Neural crest cell (in vitro differentiated cells): ENCODE measurements around the gene MYLIP. TPM values are rescaled to one million over a fixed set of nuclear protein-coding genes. Genes with fewer than 3 reads are reported as not detected.

Source experiments
- DNase-seq: peaks from one replicate; pipeline ENCODE4 v3.0.0; 2021; ENCODE audit warnings: low read depth, mixed read lengths, low spot score
- H3K27ac Mint-ChIP-seq: one replicate; pipeline ENCODE4 v1.8.0; 2021; ENCODE audit warnings: mild to moderate bottlenecking, mixed read lengths; ENCODE audit not compliant: unreplicated experiment
- H3K27me3 Mint-ChIP-seq: 2 replicates; pipeline ENCODE4 v1.8.0; 2021; ENCODE audit warnings: low read depth, mild to moderate bottlenecking, mixed read lengths
- H3K36me3 Mint-ChIP-seq: 2 replicates; pipeline ENCODE4 v1.8.0; 2021; ENCODE audit warnings: low read depth, mild to moderate bottlenecking, mixed read lengths
- H3K4me1 Mint-ChIP-seq: 2 replicates; pipeline ENCODE4 v1.8.0; 2021; ENCODE audit warnings: mixed read lengths
- H3K4me3 Mint-ChIP-seq: one replicate; pipeline ENCODE4 v1.8.0; 2021; ENCODE audit warnings: mild to moderate bottlenecking, mixed read lengths
- H3K9me3 Mint-ChIP-seq: 2 replicates; pipeline ENCODE4 v1.8.0; 2021; ENCODE audit warnings: mixed read lengths
- CTCF ChIP-seq: fragments of 200-600 bp; sonication (generic); conservative IDR thresholded peaks from 2 replicates; pipeline ENCODE4 v1.5.0; 2021; ENCODE audit warnings: antibody characterized with exemption, mild to moderate bottlenecking
- total RNA-seq: library from RNA; stranded (reverse); gene quantifications from 2 replicates; pipeline ENCODE4 v1.2.1, GENCODE V29; 2021

Gene MYLIP
- total RNA-seq, 1 donor from 2014 or later: 4.5 TPM

- H3K27me3 Mint-ChIP-seq: peaks cover 9% of the 10 kb centered on the region
- no peak overlapping the region for H3K4me3 Mint-ChIP-seq
- H3K4me1 Mint-ChIP-seq: peaks cover 21% of the 10 kb centered on the region
- H3K9me3 Mint-ChIP-seq: no peaks in the 10 kb centered on the region
- no peak for TF ChIP-seq CTCF
- DNase-seq: no peak
- no peak overlapping the region for H3K27ac Mint-ChIP-seq
- no peaks in the 10 kb centered on the region for H3K36me3 Mint-ChIP-seq
Observed at GRCh38 chr6:16134430-16134829, 5.5 kb downstream of the MYLIP start.

GRCh38 chr6:16135066-16135465, 6.2 kb downstream of the MYLIP start:
- no peak for TF ChIP-seq CTCF
- Mint-ChIP-seq H3K27ac (no peak overlapping the region), H3K4me3 (no peak overlapping the region), H3K27me3 (peaks cover 5% of the 10 kb centered on the region), H3K36me3 (no peaks in the 10 kb centered on the region), H3K9me3 (no peaks in the 10 kb centered on the region), H3K4me1 (peaks cover 16% of the 10 kb centered on the region)
- DNase-seq: no peak

- Mint-ChIP-seq H3K27ac (no peak overlapping the region), H3K4me1 (peaks cover 6% of the 10 kb centered on the region), H3K4me3 (no peak overlapping the region), H3K27me3 (no peaks in the 10 kb centered on the region), H3K9me3 (no peaks in the 10 kb centered on the region), H3K36me3 (no peaks in the 10 kb centered on the region)
- TF ChIP-seq CTCF: no peak
- DNase-seq: no peak
Observed at GRCh38 chr6:16136091-16136490, 7.2 kb downstream of the MYLIP start.

- Mint-ChIP-seq H3K27me3 (no peaks in the 10 kb centered on the region), H3K36me3 (peaks cover 2% of the 10 kb centered on the region), H3K27ac (no peak overlapping the region), H3K4me3 (no peak overlapping the region), H3K4me1 (no peaks in the 10 kb centered on the region), H3K9me3 (no peaks in the 10 kb centered on the region)
- DNase-seq: no peak
- no peak for TF ChIP-seq CTCF
Observed at GRCh38 chr6:16136621-16137450, 8.0 kb downstream of the MYLIP start.

GRCh38 chr6:16137451-16137801, 8.5 kb downstream of the MYLIP start:
- Mint-ChIP-seq H3K4me3 (no peak overlapping the region), H3K36me3 (peaks cover 3% of the 10 kb centered on the region), H3K27ac (no peak overlapping the region), H3K27me3 (no peaks in the 10 kb centered on the region), H3K4me1 (no peaks in the 10 kb centered on the region), H3K9me3 (no peaks in the 10 kb centered on the region)
- no peak for TF ChIP-seq CTCF
- no peak for DNase-seq
